Epithelial cell of proximal tubule (primary cell): ENCODE results near the gene SEMA4C. TPM values are rescaled to one million over a fixed set of nuclear protein-coding genes. Genes with fewer than 3 reads are reported as not detected.

Source experiments
- DNase-seq: peaks from one replicate; pipeline ENCODE4 v3.0.0-alpha.2; 2011; ENCODE audit warnings: low read depth
- H3K4me3 ChIP-seq: 2 replicates; pipeline ENCODE4 v1.5.1; 2011; ENCODE audit warnings: low read depth, mild to moderate bottlenecking, low read length
- CTCF ChIP-seq: conservative IDR thresholded peaks from 2 replicates; pipeline ENCODE4 v1.5.1; 2012; ENCODE audit warnings: low read depth, mild to moderate bottlenecking, low read length
- total RNA-seq: library from RNA; depleted of rRNA; stranded (reverse); fragments of >200 nt; gene quantifications from 2 replicates; pipeline ENCODE4 v1.2.3, GENCODE V29; 2015

SEMA4C gene
- total RNA-seq, 1 donor from 2014 or later = 35.3 TPM

GRCh38 chr2:96883306-96883705 is 13.4 kb upstream of the SEMA4C start:
- no peak for TF ChIP-seq CTCF
- DNase-seq = no peak
- no peak overlapping the region for H3K4me3 ChIP-seq

- no peak for TF ChIP-seq CTCF
- no peak for DNase-seq
- no peak overlapping the region for H3K4me3 ChIP-seq
Observed at GRCh38 chr2:96882906-96883305, 13.0 kb upstream of the SEMA4C start.

GRCh38 chr2:96882230-96882629 is 12.3 kb upstream of the SEMA4C start:
- no peak overlapping the region for H3K4me3 ChIP-seq
- no peak for TF ChIP-seq CTCF
- DNase-seq = no peak

DNA sequence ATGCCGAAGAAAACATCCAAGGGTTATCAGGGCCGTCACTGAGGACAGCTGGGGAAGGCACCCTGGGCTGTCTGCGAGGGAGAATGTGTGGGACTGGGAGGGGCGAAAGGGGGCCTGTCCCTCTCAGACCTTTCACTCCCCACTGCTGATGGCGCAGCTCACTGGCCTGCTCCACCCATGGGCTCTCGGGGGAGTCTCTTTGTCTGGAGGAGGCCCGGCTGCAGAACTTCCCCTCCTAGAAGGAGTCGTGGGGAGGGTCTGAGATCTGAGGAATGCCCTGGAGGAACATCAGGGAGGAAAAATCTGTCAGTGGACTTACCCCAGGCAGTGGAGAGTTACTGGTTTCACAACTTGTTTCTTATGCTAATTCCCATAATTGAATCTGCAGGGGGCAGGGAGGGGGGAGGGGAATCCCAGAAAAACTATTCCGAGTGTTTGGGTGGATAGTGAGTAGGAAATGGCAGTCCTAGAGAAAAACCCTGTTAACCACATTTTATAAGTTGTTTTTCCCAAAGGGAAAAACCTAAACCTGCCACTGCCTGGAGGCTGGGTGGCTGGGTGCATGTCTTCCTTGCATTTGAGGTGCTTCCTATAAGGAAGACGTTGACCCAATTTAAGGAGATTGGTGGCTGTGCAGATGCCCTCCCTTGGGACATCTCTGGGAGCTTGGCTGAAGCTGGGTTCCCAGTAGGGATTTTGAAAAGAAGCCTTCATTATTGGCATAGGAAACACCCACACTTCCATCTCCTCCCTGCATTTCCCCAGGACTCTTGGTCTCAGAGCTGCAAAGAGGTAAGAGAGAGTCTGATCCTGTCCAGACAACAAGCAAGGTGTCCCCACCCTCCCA is 11.7 kb upstream of the SEMA4C start:
- no peak overlapping the region for H3K4me3 ChIP-seq
- no peak for TF ChIP-seq CTCF
- no peak for DNase-seq

- DNase-seq = no peak
- H3K4me3 ChIP-seq = no peak overlapping the region
- TF ChIP-seq CTCF = no peak
Observed at GRCh38 chr2:96880891-96881273, 11.0 kb upstream of the SEMA4C start.

GRCh38 chr2:96879545-96880040 is 9.7 kb upstream of the SEMA4C start:
- TF ChIP-seq CTCF = no peak

More at GRCh38 chr2:96879545-96880040, 9.7 kb upstream of the SEMA4C start:
- DNase-seq = no peak
- H3K4me3 ChIP-seq = no peak overlapping the region
